NB4 (cell line): ENCODE measurements around the gene ZSWIM8.

Source experiments
- CTCF ChIP-seq: IDR thresholded peaks from one replicate; pipeline ENCODE4 v1.5.1; 2012; ENCODE audit warnings: low read depth, low read length
- MYC ChIP-seq: IDR thresholded peaks from 2 replicates; pipeline ENCODE4 v1.6.1; 2011; ENCODE audit warnings: low read depth, low read length
- POLR2A ChIP-seq: IDR thresholded peaks from 2 replicates; pipeline ENCODE4 v1.6.1; 2011; ENCODE audit warnings: mild to moderate bottlenecking; ENCODE audit not compliant: insufficient read length; ENCODE audit errors: extremely low read depth

- TF ChIP-seq MYC (no peak), CTCF (no peak), POLR2A (no peak)
Observed at GRCh38 chr10:73850211-73850610, 64.8 kb downstream of the ZSWIM8 start.
